SK-N-SH (cell line): Measurements from ENCODE around the gene ADCY10. TPM values are rescaled to one million over a fixed set of nuclear protein-coding genes. Genes with fewer than 3 reads are reported as not detected.

Experiments used
- CTCF ChIA-PET: fragments of 300-600, 350-600 bp; formaldehyde crosslinking; extraction: SDS; loops from one replicate; lab custom pipeline; 2021; lab: Yijun Ruan, JAX
- POLR2A ChIA-PET: fragments of 350-600 bp; sonication (Branson Sonifier 250); formaldehyde crosslinking; extraction: SDS; loops from one replicate; lab custom pipeline; 2020; ENCODE audit warnings: antibody characterized with exemption, inconsistent platforms; lab: Yijun Ruan, JAX
- DNase-seq: peaks from one replicate; pipeline ENCODE4 v3.0.0; 2012
- H2AFZ ChIP-seq: fragments of 200-600 bp; sonication (generic); 2 replicates; pipeline ENCODE4 v1.8.1; 2016; ENCODE audit warnings: antibody characterized with exemption, mild to moderate bottlenecking, low read depth
- H3F3A ChIP-seq: fragments of 200-600 bp; sonication (generic); replicated peaks from 2 replicates; pipeline ENCODE3; 2016; ENCODE audit warnings: antibody characterized with exemption, mild to moderate bottlenecking; ENCODE audit not compliant: insufficient read depth
- H3K27ac ChIP-seq, 2 experiments: fragments of 200-500 bp in 1 of 2; fragments of 200-600 bp in 1 of 2; sonication (Bioruptor generic) in 1 of 2; sonication (generic), shearing (Covaris generic) in 1 of 2; 2 replicates each; pipeline versions ENCODE4 v1.5.1 to v1.6.1; 2014 to 2016; ENCODE audit warnings: low read depth in 2 of 2, inconsistent platforms in 1 of 2, low read length in 1 of 2, mild to moderate bottlenecking in 1 of 2, mixed read lengths in 1 of 2
- H3K27me3 ChIP-seq: fragments of 200-600 bp; sonication (generic), shearing (Covaris generic); 2 replicates; pipeline ENCODE4 v1.6.1; 2016; ENCODE audit warnings: mixed run types; ENCODE audit not compliant: insufficient read depth
- H3K36me3 ChIP-seq, 2 experiments: fragments of 200-500 bp in 1 of 2; fragments of 200-600 bp in 1 of 2; sonication (Bioruptor generic) in 1 of 2; sonication (generic) in 1 of 2; replicated peaks in 1 of 2; 2 replicates each; pipeline versions ENCODE3 to v1.5.1; 2014 to 2016; ENCODE audit warnings: low read length in 1 of 2, mild to moderate bottlenecking in 1 of 2; ENCODE audit not compliant: insufficient read depth in 2 of 2, control insufficient read depth in 1 of 2
- H3K4me1 ChIP-seq, 2 experiments: fragments of 200-500 bp in 1 of 2; fragments of 200-600 bp in 1 of 2; sonication (Bioruptor generic) in 1 of 2; sonication (generic), shearing (Covaris generic) in 1 of 2; 2 replicates each; pipeline versions ENCODE4 v1.5.1 to v1.6.1; 2014 to 2016; ENCODE audit warnings: low read depth in 1 of 2, low read length in 1 of 2, mixed run types in 1 of 2; ENCODE audit not compliant: insufficient read depth in 2 of 2, control insufficient read depth in 1 of 2
- H3K4me2 ChIP-seq: fragments of 200-600 bp; sonication (generic), shearing (Covaris generic); 2 replicates; pipeline ENCODE4 v1.6.1; 2017; ENCODE audit warnings: mixed run types
- H3K4me3 ChIP-seq, 2 experiments: fragments of 200-500 bp in 1 of 2; fragments of 200-600 bp in 1 of 2; sonication (Bioruptor generic) in 1 of 2; sonication (generic), shearing (Covaris generic) in 1 of 2; 2 replicates each; pipeline versions ENCODE4 v1.5.1 to v1.8.1; 2014 to 2016; ENCODE audit warnings: low read depth in 2 of 2, inconsistent platforms in 1 of 2, low read length in 1 of 2, mild to moderate bottlenecking in 1 of 2, mixed read lengths in 1 of 2, moderate library complexity in 1 of 2
- H3K79me2 ChIP-seq: fragments of 200-600 bp; sonication (generic); 2 replicates; pipeline ENCODE4 v1.8.1; 2017; ENCODE audit warnings: mild to moderate bottlenecking; ENCODE audit not compliant: insufficient read depth
- H3K9ac ChIP-seq: fragments of 200-600 bp; sonication (generic); 2 replicates; pipeline ENCODE4 v1.6.1; 2017; ENCODE audit warnings: mixed run types
- H3K9me2 ChIP-seq: fragments of 200-600 bp; sonication (generic); 2 replicates; pipeline ENCODE4 v1.6.1; 2017; ENCODE audit warnings: mixed run types
- H3K9me3 ChIP-seq: fragments of 200-600 bp; sonication (generic); 2 replicates; pipeline ENCODE4 v1.6.1; 2017; ENCODE audit warnings: mixed run types, mild to moderate bottlenecking, moderate library complexity
- H4K20me1 ChIP-seq: fragments of 200-600 bp; sonication (generic); 2 replicates; pipeline ENCODE4 v1.6.1; 2017; ENCODE audit warnings: mild to moderate bottlenecking, mixed run types; ENCODE audit not compliant: insufficient read depth
- ELF1 ChIP-seq: IDR thresholded peaks from 2 replicates; pipeline ENCODE4 v1.4.0; 2012
- EP300 ChIP-seq, 2 experiments: IDR thresholded peaks; 2 replicates each; pipeline versions ENCODE4 v1.4.0 to v1.6.1; 2012; ENCODE audit warnings: borderline replicate concordance in 1 of 2, low read depth in 1 of 2, low read length in 1 of 2
- FOSL2 ChIP-seq: IDR thresholded peaks from 2 replicates; pipeline ENCODE4 v1.4.0; 2012; ENCODE audit warnings: low read depth, mild to moderate bottlenecking, moderate library complexity, borderline replicate concordance
- FOXJ3 ChIP-seq: sonication (generic); formaldehyde crosslinking; IDR thresholded peaks from 2 replicates; pipeline ENCODE4 v1.5.1; 2020; ENCODE audit warnings: mild to moderate bottlenecking, missing genetic modification reagents
- FOXM1 ChIP-seq: IDR thresholded peaks from 2 replicates; pipeline ENCODE4 v1.4.0; 2012; ENCODE audit warnings: low read depth, mild to moderate bottlenecking
- JUND ChIP-seq: IDR thresholded peaks from 2 replicates; pipeline ENCODE4 v1.4.0; 2012
- MAX ChIP-seq: IDR thresholded peaks from 2 replicates; pipeline ENCODE4 v1.4.0; 2012; ENCODE audit warnings: low read depth
- MEF2A ChIP-seq: IDR thresholded peaks from 2 replicates; pipeline ENCODE4 v1.4.0; 2012; ENCODE audit warnings: low read depth, borderline replicate concordance
- MXI1 ChIP-seq: IDR thresholded peaks from 2 replicates; pipeline ENCODE4 v1.6.1; 2012; ENCODE audit warnings: mild to moderate bottlenecking, low read depth, low read length, improper control_type of control experiment
- PBX3 ChIP-seq: IDR thresholded peaks from 2 replicates; pipeline ENCODE4; 2012
- POLR2AphosphoS5 ChIP-seq: IDR thresholded peaks from 2 replicates; pipeline ENCODE4 v1.6.1; 2012; ENCODE audit warnings: low read depth, low read length
- REST ChIP-seq: IDR thresholded peaks from 2 replicates; pipeline ENCODE4 v1.6.1; 2012; ENCODE audit warnings: mild to moderate bottlenecking, low read depth, low read length, moderate library complexity
- RFX5 ChIP-seq: IDR thresholded peaks from 2 replicates; pipeline ENCODE4 v1.6.1; 2012; ENCODE audit warnings: mild to moderate bottlenecking, improper control_type of control experiment, low read length
- SMC3 ChIP-seq: IDR thresholded peaks from 2 replicates; pipeline ENCODE4 v1.6.1; 2012; ENCODE audit warnings: low read depth, low read length, improper control_type of control experiment
- TAF1 ChIP-seq: IDR thresholded peaks from 2 replicates; pipeline ENCODE4 v1.6.1; 2012; ENCODE audit warnings: low read depth, mild to moderate bottlenecking, low read length, moderate library complexity, borderline replicate concordance
- TEAD4 ChIP-seq: IDR thresholded peaks from 2 replicates; pipeline ENCODE4 v1.4.0; 2012; ENCODE audit warnings: mild to moderate bottlenecking, borderline replicate concordance; ENCODE audit not compliant: insufficient read depth
- USF2 ChIP-seq: fragments of 150-350 bp; IDR thresholded peaks from 2 replicates; pipeline ENCODE4 v1.6.1; 2017; ENCODE audit warnings: antibody characterized with exemption, low read length, low read depth, borderline replicate concordance
- WGBS: methylation state at CpG from one replicate; pipeline ENCODE4 v1.1.6; 2017; ENCODE audit warnings: low lambda C conversion rate; 5-methylcytosine and 5-hydroxymethylcytosine counted together
- polyA plus RNA-seq, 3 experiments: library from polyadenylated mRNA; depleted of rRNA; stranded (reverse); fragments of >200 nt; gene quantifications; 2 replicates each; pipeline ENCODE4 v1.2.3, GENCODE V29; 2012

ADCY10 gene
- polyA plus RNA-seq, 1 of the 3 experiments (the other 2 are of a cell fraction), result 0.10 TPM

GRCh38 chr1:167861664-167862381 lies 52.1 kb downstream of the ADCY10 start:
- TF ChIP-seq TAF1 (no peak), RFX5 (no peak), MEF2A (no peak)
- CTCF ChIA-PET, result interaction anchor here (0.7 kb wide), 1 partner anchor 103 kb away, joined by 3 read pairs; no protein-coding TSS in a partner anchor
- Histone ChIP-seq H3K27ac (no peak overlapping the region), H3K9me2 (no peaks in the 10 kb centered on the region), H3K4me2 (no peak overlapping the region), H3K27me3 (no peaks in the 10 kb centered on the region), H3K79me2 (no peaks in the 10 kb centered on the region), H3K9ac (no peak overlapping the region), H3K4me1 (no peaks in the 10 kb centered on the region), H3K9me3 (no peaks in the 10 kb centered on the region), H3K4me3 (no peak overlapping the region), H3F3A (peaks cover 9% of the 10 kb centered on the region), H2AFZ (no peak overlapping the region), H3K36me3 (no peaks in the 10 kb centered on the region), H4K20me1 (no peaks in the 10 kb centered on the region)
- POLR2A ChIA-PET, result no interaction called here
- DNase-seq, result no peak
- 80% methylated on average over 8 of the region's 8 CpGs for WGBS

GRCh38 chr1:167860231-167860923 lies 53.6 kb downstream of the ADCY10 start:
- CTCF ChIA-PET, result interaction anchor here (1.3 kb wide), 1 partner anchor 222 kb away, joined by 3 read pairs; no protein-coding TSS in a partner anchor
- no peak overlapping the region for H3K27ac ChIP-seq
- TF ChIP-seq TEAD4 (no peak), SMC3 (no peak), PBX3 (no peak), FOXJ3 (CRISPR knock-in tag) (no peak), POLR2AphosphoS5 (no peak), TAF1 (no peak), JUND (no peak), MAX (no peak), USF2 (no peak), ELF1 (no peak), FOSL2 (no peak), EP300 (IDR thresholded peaks at IDR 0.05; ENCODE audit: borderline replicate concordance in 1 of 2, low read depth in 1 of 2, low read length in 1 of 2) (no peak), MXI1 (no peak), MEF2A (no peak), FOXM1 (no peak), REST (no peak)
- H3K27me3 ChIP-seq, result no peaks in the 10 kb centered on the region
- no peak overlapping the region for H3K4me3 ChIP-seq
- no peaks in the 10 kb centered on the region for H4K20me1 ChIP-seq
- H3K79me2 ChIP-seq, result no peaks in the 10 kb centered on the region
- H3K36me3 ChIP-seq, result no peaks in the 10 kb centered on the region
- no peaks in the 10 kb centered on the region for H3K9me2 ChIP-seq
- H3K4me2 ChIP-seq, result no peak overlapping the region
- DNase-seq, result no peak
- POLR2A ChIA-PET, result no interaction called here
- no peaks in the 10 kb centered on the region for H3K9me3 ChIP-seq
- H3K9ac ChIP-seq, result no peak overlapping the region
- peaks cover 9% of the 10 kb centered on the region for H3F3A ChIP-seq
- H2AFZ ChIP-seq, result no peak overlapping the region
- no peaks in the 10 kb centered on the region for H3K4me1 ChIP-seq
